ENCODE results near the gene PNPO. TPM values are rescaled to one million over a fixed set of nuclear protein-coding genes. Genes with fewer than 3 reads are reported as not detected.

The PNPO gene
- total RNA-seq, 1 donor from 2014 or later, result 26.5 TPM

DNA sequence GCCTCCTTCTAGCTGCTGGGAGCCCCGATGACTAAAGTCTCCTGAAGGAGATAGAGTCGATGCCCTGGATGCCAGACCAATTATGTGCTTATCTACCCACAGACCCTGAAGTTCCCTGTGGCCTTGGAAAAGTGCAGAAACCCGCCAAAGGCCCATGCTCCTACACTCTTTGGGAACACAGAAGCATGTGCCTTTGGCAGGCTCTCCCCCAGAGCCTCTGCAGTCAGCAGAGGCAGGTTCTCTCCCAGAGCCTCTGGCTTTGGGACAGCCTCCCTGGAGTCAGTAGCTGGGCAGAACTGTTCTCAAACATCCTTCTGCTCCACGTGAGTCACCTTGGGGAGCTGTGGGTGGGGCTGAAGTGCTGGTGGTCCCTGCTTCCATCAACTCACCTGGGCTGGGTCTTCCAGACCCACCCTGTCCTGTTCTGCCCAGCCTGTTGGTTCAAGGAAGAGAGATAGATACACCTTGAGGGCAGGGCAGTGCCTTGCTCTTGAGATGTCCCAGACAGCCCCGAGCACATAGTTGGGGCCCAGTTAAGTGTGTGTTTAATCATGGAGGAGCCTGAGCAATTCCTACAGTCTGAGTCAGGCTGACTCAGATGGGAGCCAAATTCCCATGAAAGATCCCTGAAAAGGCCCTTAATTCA lies 26.4 kb downstream of the PNPO start:
- intact Hi-C loops (cut with micrococcal nuclease), result no loop called here
- H3K36me3 Mint-ChIP-seq (ENCODE audit: low read depth), result peaks cover 2% of the 10 kb centered on the region
- ChIA-PET POLR2A (no interaction called here), CTCF (interaction anchor here (4.2 kb wide), 1 partner anchor 18 kb away, joined by 60 read pairs; no protein-coding TSS in a partner anchor)
- no peak overlapping the region for H3K27ac Mint-ChIP-seq
- H3K4me3 Mint-ChIP-seq, result no peak overlapping the region
- ATAC-seq (ENCODE audit: low read depth) (no peak), DNase-seq (no peak)
- H3K27me3 Mint-ChIP-seq, result no peaks in the 10 kb centered on the region
- H3K4me1 Mint-ChIP-seq, result peaks cover 25% of the 10 kb centered on the region
- no peaks in the 10 kb centered on the region for H3K9me3 Mint-ChIP-seq
- TF ChIP-seq, protein P1, sequence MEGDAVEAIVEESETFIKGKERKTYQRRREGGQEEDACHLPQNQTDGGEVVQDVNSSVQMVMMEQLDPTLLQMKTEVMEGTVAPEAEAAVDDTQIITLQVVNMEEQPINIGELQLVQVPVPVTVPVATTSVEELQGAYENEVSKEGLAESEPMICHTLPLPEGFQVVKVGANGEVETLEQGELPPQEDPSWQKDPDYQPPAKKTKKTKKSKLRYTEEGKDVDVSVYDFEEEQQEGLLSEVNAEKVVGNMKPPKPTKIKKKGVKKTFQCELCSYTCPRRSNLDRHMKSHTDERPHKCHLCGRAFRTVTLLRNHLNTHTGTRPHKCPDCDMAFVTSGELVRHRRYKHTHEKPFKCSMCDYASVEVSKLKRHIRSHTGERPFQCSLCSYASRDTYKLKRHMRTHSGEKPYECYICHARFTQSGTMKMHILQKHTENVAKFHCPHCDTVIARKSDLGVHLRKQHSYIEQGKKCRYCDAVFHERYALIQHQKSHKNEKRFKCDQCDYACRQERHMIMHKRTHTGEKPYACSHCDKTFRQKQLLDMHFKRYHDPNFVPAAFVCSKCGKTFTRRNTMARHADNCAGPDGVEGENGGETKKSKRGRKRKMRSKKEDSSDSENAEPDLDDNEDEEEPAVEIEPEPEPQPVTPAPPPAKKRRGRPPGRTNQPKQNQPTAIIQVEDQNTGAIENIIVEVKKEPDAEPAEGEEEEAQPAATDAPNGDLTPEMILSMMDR (IDR thresholded peaks at IDR 0.05), result no peak

DNA sequence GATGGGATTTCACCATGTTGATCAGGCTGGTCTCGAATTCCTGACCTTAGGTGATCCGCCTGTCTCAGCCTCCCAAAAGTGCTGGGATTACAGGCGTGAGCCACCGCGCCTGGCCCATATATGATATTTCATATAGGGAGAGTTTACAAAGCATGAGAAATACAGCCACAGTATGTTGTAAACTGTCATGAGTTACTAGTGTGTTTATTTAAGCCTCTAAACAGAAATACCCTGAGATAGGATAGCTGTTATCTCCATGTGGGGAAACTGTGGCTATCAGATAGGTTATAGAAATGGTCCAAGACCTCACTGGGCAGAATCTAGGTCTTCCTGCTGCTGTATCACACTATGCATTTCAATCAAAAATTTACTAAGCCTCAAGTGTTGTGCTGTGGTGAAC lies 27.5 kb downstream of the PNPO start:
- Mint-ChIP-seq H3K4me3 (no peak overlapping the region), H3K9me3 (no peaks in the 10 kb centered on the region), H3K27ac (no peak overlapping the region), H3K4me1 (peaks cover 30% of the 10 kb centered on the region), H3K27me3 (no peaks in the 10 kb centered on the region), H3K36me3 (ENCODE audit: low read depth) (peaks cover 10% of the 10 kb centered on the region)
- intact Hi-C loops (cut with micrococcal nuclease), result no loop called here
- ATAC-seq (ENCODE audit: low read depth), result no peak
- no peak for DNase-seq
- POLR2A ChIA-PET, result interaction anchor here (0.6 to 1.1 kb wide), 3 partner anchors 22 to 339 kb away, joined by 3 to 7 read pairs (median 6); no protein-coding TSS in a partner anchor
- CTCF ChIA-PET, result interaction anchor here (0.6 to 4.2 kb wide), 3 partner anchors 19 to 827 kb away, joined by 3 to 60 read pairs (median 3); no protein-coding TSS in a partner anchor
- TF ChIP-seq, protein P1 (IDR thresholded peaks at IDR 0.05), result no peak

DNA sequence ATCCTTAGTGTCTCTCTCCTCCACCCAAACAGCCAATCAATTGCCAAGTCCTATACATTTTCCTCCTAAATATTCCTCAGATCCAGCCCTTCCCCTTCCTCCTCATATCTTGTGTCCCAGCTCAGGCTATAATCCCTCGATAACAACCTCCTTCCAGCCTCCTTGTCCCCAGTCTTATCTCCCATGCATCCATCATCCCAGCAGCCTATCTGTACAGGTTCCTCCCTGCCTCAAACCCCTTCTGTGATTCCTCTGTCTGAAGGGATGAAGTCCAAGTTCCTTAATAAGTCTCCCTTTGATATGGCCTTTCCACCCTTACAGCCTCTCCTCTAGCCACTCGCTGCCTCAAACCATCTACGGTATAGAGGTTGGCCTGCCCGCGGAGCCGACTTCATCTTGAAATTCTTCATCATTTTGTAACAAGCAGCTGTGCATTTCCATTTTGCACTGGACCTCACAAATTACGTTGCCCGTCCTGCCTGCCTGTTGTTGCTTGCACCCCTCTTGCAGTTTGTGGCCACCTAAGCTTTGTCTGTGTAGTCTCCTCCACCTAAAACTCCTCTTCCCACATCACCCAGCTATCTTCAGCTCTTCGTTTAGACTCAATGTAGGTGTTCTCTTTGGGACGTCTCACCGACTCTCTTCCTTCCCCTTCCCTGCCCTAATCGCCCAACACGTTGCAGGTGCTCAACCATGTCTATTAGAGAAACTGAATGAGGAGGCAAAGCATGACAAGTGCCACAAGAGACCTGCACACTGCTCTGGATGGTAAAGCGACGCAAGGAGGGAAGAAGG lies 28.8 kb downstream of the PNPO start:
- ChIA-PET CTCF (interaction anchor here (0.8 to 4.2 kb wide), 16 partner anchors 8 to 129 kb away, joined by 3 to 60 read pairs (median 4); partner anchors contain the start of genes PNPO, SCRN2 and SP2), POLR2A (interaction anchor here (0.6 to 3.8 kb wide), 20 partner anchors 9 to 1819 kb away, joined by 3 to 51 read pairs (median 4); partner anchors contain the start of genes KAT7, KPNB1, LRRC46 and MRPL10)
- ATAC-seq (ENCODE audit: low read depth) (no peak), DNase-seq (no peak)
- Mint-ChIP-seq H3K9me3 (no peaks in the 10 kb centered on the region), H3K4me3 (peak overlapping the region; percentile 97), H3K36me3 (ENCODE audit: low read depth) (peaks cover 21% of the 10 kb centered on the region), H3K27ac (peak overlapping the region; percentile 91), H3K4me1 (peaks cover 30% of the 10 kb centered on the region), H3K27me3 (no peaks in the 10 kb centered on the region)
- intact Hi-C loops (cut with micrococcal nuclease), result loop anchor here (1.0 to 2.0 kb wide), 6 partner anchors 21 to 139 kb away; partner anchors contain the start of genes LRRC46, MRPL10, PNPO and SCRN2
- TF ChIP-seq, protein P1 (IDR thresholded peaks at IDR 0.05), result no peak

DNA sequence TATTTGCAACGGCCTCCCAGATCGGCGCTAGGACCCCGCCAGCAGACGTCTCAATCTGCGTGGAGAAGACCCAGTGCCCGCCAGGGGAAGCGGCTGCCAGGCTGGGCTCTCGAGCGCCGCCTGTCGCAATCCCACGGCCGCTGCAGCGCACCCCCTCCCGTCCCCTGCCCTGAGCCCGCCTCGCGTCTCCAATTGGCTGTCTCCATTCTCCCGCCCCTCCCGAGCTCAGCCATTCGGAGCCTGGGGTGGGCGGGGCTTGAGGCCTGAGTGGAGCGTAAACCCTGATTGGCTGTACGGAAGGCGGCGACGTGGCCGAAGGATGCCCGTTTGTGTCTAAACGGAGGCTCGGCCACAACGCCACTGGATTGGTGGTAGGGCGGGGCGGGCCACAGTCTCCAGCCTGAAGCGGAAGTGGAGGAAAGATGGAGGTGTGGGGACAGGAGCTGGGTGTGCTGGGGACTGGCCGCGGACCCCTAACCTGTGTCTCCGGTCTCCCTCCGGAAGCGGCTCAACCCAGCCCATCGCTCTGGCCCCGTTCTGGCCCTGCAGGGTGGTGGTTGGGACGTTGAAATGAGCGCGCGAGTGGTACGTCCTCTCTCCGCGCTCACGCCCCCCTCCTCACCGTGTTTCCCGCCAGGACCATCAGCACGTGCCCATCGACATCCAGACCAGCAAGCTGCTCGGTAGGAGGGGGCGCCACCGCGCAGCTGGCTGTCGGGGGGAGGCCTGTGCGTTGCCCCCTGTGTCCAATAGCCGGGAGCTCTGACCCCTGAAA lies 29.5 kb downstream of the PNPO start, which contains the start of gene CDK5RAP3:
CDK5RAP3 (plus strand) TSS at position 389 of the 775 bp plus-strand sequence; CDS start at position 423, 34 bp downstream.
- CTCF ChIA-PET, result interaction anchor here (0.7 to 4.2 kb wide), 17 partner anchors 8 to 130 kb away, joined by 3 to 60 read pairs (median 4); partner anchors contain the start of genes PNPO, SCRN2 and SP2
- POLR2A ChIA-PET, result interaction anchor here (0.6 to 3.8 kb wide), 21 partner anchors 9 to 1818 kb away, joined by 3 to 51 read pairs (median 4); partner anchors contain the start of genes KAT7, KPNB1, LRRC46 and MRPL10
- Mint-ChIP-seq H3K9me3 (no peaks in the 10 kb centered on the region), H3K27me3 (no peaks in the 10 kb centered on the region), H3K4me1 (peaks cover 30% of the 10 kb centered on the region), H3K27ac (peak within 1 kb of the TSS; percentile 91), H3K36me3 (ENCODE audit: low read depth) (peaks cover 28% of the 10 kb centered on the region), H3K4me3 (peak within 1 kb of the TSS; percentile 97)
- ATAC-seq (ENCODE audit: low read depth) (peak; percentile 99), DNase-seq (peak; percentile 98)
- TF ChIP-seq, protein P1 (IDR thresholded peaks at IDR 0.05), result peak; percentile 38
- intact Hi-C loops (cut with micrococcal nuclease), result loop anchor here (1.0 to 2.0 kb wide), 6 partner anchors 22 to 140 kb away; partner anchors contain the start of genes LRRC46, MRPL10, PNPO and SCRN2
